Measurements from ENCODE around the gene ANKRD35. TPM values are rescaled to one million over a fixed set of nuclear protein-coding genes. Genes with fewer than 3 reads are reported as not detected.

Gene ANKRD35
- total and polyA plus RNA-seq, 9 of the 15 experiments (the other 6 are each of a cell fraction or from before 2014, with no cell fraction given) = 0.07 to 0.14 (median 0.07) TPM; not detected in 5

GRCh38 chr1:145918144-145918991 is 32.7 kb upstream of the ANKRD35 start, which contains the start of gene PEX11B (continued):
- TF ChIP-seq, protein P1, sequence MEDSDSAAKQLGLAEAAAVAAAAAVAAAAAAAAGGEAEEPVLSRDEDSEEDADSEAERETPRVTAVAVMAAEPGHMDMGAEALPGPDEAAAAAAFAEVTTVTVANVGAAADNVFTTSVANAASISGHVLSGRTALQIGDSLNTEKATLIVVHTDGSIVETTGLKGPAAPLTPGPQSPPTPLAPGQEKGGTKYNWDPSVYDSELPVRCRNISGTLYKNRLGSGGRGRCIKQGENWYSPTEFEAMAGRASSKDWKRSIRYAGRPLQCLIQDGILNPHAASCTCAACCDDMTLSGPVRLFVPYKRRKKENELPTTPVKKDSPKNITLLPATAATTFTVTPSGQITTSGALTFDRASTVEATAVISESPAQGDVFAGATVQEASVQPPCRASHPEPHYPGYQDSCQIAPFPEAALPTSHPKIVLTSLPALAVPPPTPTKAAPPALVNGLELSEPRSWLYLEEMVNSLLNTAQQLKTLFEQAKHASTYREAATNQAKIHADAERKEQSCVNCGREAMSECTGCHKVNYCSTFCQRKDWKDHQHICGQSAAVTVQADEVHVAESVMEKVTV (CRISPR knock-in tag; IDR thresholded peaks at IDR 0.05) = no peak
- TF ChIP-seq GTF2E2 (tag; IDR thresholded peaks at IDR 0.05) (no peak), CSDE1 (IDR thresholded peaks at IDR 0.05) (no peak), POLR2AphosphoS2 (IDR thresholded peaks at IDR 0.05; ENCODE audit: low read length) (no peak), ZNF12 (CRISPR knock-in tag; IDR thresholded peaks at IDR 0.05) (no peak), NONO (IDR thresholded peaks at IDR 0.05; ENCODE audit: low read depth in 2 of 2, low read length in 1 of 2) (no peak), XRCC3 (IDR thresholded peaks at IDR 0.05) (no peak), CUX1 (CRISPR knock-in tag; IDR thresholded peaks at IDR 0.05) (no peak), TAF7 (tag; IDR thresholded peaks at IDR 0.05) (peak; percentile 45; the same call in 1 of the 2 replicates), ZBTB26 (CRISPR knock-in tag; IDR thresholded peaks at IDR 0.05) (no peak), ZBTB17 (CRISPR knock-in tag; IDR thresholded peaks at IDR 0.05) (no peak), WHSC1 (IDR thresholded peaks at IDR 0.05; ENCODE audit: low read length) (no peak), ZNF274 (IDR thresholded peaks at IDR 0.05; ENCODE audit: borderline replicate concordance, low read depth, low read length) (no peak), SNAPC5 (CRISPR knock-in tag; IDR thresholded peaks at IDR 0.05) (no peak)
- TF ChIP-seq, protein P2, sequence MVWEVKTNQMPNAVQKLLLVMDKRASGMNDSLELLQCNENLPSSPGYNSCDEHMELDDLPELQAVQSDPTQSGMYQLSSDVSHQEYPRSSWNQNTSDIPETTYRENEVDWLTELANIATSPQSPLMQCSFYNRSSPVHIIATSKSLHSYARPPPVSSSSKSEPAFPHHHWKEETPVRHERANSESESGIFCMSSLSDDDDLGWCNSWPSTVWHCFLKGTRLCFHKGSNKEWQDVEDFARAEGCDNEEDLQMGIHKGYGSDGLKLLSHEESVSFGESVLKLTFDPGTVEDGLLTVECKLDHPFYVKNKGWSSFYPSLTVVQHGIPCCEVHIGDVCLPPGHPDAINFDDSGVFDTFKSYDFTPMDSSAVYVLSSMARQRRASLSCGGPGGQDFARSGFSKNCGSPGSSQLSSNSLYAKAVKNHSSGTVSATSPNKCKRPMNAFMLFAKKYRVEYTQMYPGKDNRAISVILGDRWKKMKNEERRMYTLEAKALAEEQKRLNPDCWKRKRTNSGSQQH (CRISPR knock-in tag; IDR thresholded peaks at IDR 0.05) = no peak
- TF ChIP-seq, protein P3, sequence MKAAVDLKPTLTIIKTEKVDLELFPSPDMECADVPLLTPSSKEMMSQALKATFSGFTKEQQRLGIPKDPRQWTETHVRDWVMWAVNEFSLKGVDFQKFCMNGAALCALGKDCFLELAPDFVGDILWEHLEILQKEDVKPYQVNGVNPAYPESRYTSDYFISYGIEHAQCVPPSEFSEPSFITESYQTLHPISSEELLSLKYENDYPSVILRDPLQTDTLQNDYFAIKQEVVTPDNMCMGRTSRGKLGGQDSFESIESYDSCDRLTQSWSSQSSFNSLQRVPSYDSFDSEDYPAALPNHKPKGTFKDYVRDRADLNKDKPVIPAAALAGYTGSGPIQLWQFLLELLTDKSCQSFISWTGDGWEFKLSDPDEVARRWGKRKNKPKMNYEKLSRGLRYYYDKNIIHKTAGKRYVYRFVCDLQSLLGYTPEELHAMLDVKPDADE (conservative IDR thresholded peaks at IDR 0.05; ENCODE audit: control insufficient read depth, low read depth, low read length) = peak; percentile 18; the same call in 1 of the 2 replicates
